Astrocyte of the hippocampus (primary cell): Measurements from ENCODE around the gene ACSM2B.
"Not testable (repeated sequence)": the region's sequence is repeated elsewhere in the genome, so short reads cannot be mapped to it uniquely, and the experiment has no call there.

ENCODE experiments used
- DNase-seq: peaks from one replicate; pipeline ENCODE4 v3.0.0; 2011; ENCODE audit warnings: low read depth, low spot score

Gene ACSM2B

GRCh38 chr16:20576145-20576544, at the start of gene ACSM2B:
Gene ACSM2B (minus strand): TSS chr16:20576367. CDS start chr16:20564845, 11,522 bp downstream.
- not testable (repeated sequence) for DNase-seq

- DNase-seq = no peak
Measured at GRCh38 chr16:20624882-20625807, 49.0 kb upstream of the ACSM2B start.

GRCh38 chr16:20624205-20624604, 48.0 kb upstream of the ACSM2B start:
- no peak for DNase-seq

- DNase-seq = no peak
Measured at GRCh38 chr16:20622498-20622870, 46.3 kb upstream of the ACSM2B start.

- no peak for DNase-seq
Measured at GRCh38 chr16:20621406-20621805, 45.2 kb upstream of the ACSM2B start.

GRCh38 chr16:20620770-20621169, 44.6 kb upstream of the ACSM2B start:
- no peak for DNase-seq

GRCh38 chr16:20620003-20620402, 43.8 kb upstream of the ACSM2B start:
- no peak for DNase-seq

GRCh38 chr16:20617271-20617670, 41.1 kb upstream of the ACSM2B start:
- no peak for DNase-seq

- DNase-seq = no peak
Measured at GRCh38 chr16:20614186-20615141, 38.3 kb upstream of the ACSM2B start.

GRCh38 chr16:20613481-20614185, 37.5 kb upstream of the ACSM2B start:
- DNase-seq = no peak

- no peak for DNase-seq
Measured at GRCh38 chr16:20612551-20613480, 36.6 kb upstream of the ACSM2B start.

- no peak for DNase-seq
Measured at GRCh38 chr16:20611975-20612481, 35.9 kb upstream of the ACSM2B start.

GRCh38 chr16:20611350-20611902, 35.3 kb upstream of the ACSM2B start:
- no peak for DNase-seq

GRCh38 chr16:20610892-20611349, 34.8 kb upstream of the ACSM2B start:
- no peak for DNase-seq

- no peak for DNase-seq
Measured at GRCh38 chr16:20610211-20610891, 34.2 kb upstream of the ACSM2B start.

GRCh38 chr16:20602205-20602604, 26.0 kb upstream of the ACSM2B start:
- DNase-seq = not testable (repeated sequence)

GRCh38 chr16:20599475-20599874, 23.3 kb upstream of the ACSM2B start:
- not testable (repeated sequence) for DNase-seq

GRCh38 chr16:20598832-20599469, 22.8 kb upstream of the ACSM2B start:
- no peak for DNase-seq

- DNase-seq = not testable (repeated sequence)
Measured at GRCh38 chr16:20595694-20596093, 19.5 kb upstream of the ACSM2B start.
